BJ (cell line): ENCODE results near the gene FNDC11. TPM values are rescaled to one million over a fixed set of nuclear protein-coding genes. Genes with fewer than 3 reads are reported as not detected.

Experiments
- CTCF ChIA-PET: fragments of 350-600 bp; formaldehyde crosslinking; extraction: SDS; loops from one replicate; lab custom pipeline; 2021; ENCODE audit warnings: antibody characterized with exemption, inconsistent platforms; lab: Yijun Ruan, JAX
- POLR2A ChIA-PET: fragments of 300-600 bp; sonication (Branson Sonifier 250); formaldehyde crosslinking; extraction: SDS; loops from one replicate; lab custom pipeline; 2021; ENCODE audit warnings: antibody characterized with exemption; lab: Charles Lee
- DNase-seq: peaks from one replicate; pipeline ENCODE4 v3.0.0-alpha.2; 2011; ENCODE audit warnings: low read depth
- H3K27me3 ChIP-seq: 2 replicates; pipeline ENCODE4 v1.6.0; 2011; ENCODE audit warnings: low read length; ENCODE audit not compliant: control insufficient read depth, insufficient read depth
- H3K36me3 ChIP-seq: 2 replicates; pipeline ENCODE4 v1.5.1; 2011; ENCODE audit warnings: low read length; ENCODE audit not compliant: control insufficient read depth, insufficient read depth
- H3K4me3 ChIP-seq: 2 replicates; pipeline ENCODE4 v1.5.1; 2011; ENCODE audit warnings: low read depth, mild to moderate bottlenecking, control low read depth, low read length
- polyA plus RNA-seq: library from polyadenylated mRNA; depleted of rRNA; stranded (reverse); fragments of >200 nt; gene quantifications from 2 replicates; pipeline ENCODE4 v1.2.3, GENCODE V29; 2011
- TF ChIP-seq, protein P1 (sequence below): IDR thresholded peaks from 2 replicates; pipeline ENCODE4 v1.5.1; 2011; ENCODE audit warnings: low read depth, mild to moderate bottlenecking, control low read depth, inconsistent platforms, low read length, moderate library complexity; ENCODE audit not compliant: insufficient read depth

Gene FNDC11
- polyA plus RNA-seq, 1 experiment: 0.76 TPM

- H3K36me3 ChIP-seq: peaks cover 22% of the 10 kb centered on the region
- TF ChIP-seq, protein P1, sequence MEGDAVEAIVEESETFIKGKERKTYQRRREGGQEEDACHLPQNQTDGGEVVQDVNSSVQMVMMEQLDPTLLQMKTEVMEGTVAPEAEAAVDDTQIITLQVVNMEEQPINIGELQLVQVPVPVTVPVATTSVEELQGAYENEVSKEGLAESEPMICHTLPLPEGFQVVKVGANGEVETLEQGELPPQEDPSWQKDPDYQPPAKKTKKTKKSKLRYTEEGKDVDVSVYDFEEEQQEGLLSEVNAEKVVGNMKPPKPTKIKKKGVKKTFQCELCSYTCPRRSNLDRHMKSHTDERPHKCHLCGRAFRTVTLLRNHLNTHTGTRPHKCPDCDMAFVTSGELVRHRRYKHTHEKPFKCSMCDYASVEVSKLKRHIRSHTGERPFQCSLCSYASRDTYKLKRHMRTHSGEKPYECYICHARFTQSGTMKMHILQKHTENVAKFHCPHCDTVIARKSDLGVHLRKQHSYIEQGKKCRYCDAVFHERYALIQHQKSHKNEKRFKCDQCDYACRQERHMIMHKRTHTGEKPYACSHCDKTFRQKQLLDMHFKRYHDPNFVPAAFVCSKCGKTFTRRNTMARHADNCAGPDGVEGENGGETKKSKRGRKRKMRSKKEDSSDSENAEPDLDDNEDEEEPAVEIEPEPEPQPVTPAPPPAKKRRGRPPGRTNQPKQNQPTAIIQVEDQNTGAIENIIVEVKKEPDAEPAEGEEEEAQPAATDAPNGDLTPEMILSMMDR: no peak
- H3K4me3 ChIP-seq: no peak overlapping the region
- ChIA-PET CTCF (no interaction called here), POLR2A (no interaction called here)
- no peaks in the 10 kb centered on the region for H3K27me3 ChIP-seq
- DNase-seq: no peak
These were observed 36.5 kb downstream of the FNDC11 start for GRCh38 chr20:63590218-63591146.

DNA sequence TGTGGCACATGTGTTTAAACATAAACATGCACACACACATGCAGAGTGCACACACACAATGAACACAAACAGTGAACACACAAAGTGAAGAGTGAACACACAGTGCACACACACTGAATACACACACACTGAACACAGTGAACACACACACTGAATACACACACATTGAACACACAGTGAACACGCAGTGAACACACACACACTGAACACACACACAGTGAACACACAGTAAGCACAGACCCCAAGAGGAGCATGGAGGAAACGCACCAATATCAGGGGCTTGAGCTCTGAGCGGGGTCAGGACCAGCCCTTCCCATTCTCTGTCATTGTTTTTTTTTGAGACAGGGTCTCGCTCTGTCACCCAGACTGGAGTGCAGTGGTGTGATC, 37.2 kb downstream of the FNDC11 start:
- CTCF ChIA-PET: no interaction called here
- DNase-seq: no peak
- peaks cover 26% of the 10 kb centered on the region for H3K36me3 ChIP-seq
- H3K27me3 ChIP-seq: no peaks in the 10 kb centered on the region
- TF ChIP-seq, protein P1: no peak
- H3K4me3 ChIP-seq: no peak overlapping the region
- POLR2A ChIA-PET: no interaction called here

DNA sequence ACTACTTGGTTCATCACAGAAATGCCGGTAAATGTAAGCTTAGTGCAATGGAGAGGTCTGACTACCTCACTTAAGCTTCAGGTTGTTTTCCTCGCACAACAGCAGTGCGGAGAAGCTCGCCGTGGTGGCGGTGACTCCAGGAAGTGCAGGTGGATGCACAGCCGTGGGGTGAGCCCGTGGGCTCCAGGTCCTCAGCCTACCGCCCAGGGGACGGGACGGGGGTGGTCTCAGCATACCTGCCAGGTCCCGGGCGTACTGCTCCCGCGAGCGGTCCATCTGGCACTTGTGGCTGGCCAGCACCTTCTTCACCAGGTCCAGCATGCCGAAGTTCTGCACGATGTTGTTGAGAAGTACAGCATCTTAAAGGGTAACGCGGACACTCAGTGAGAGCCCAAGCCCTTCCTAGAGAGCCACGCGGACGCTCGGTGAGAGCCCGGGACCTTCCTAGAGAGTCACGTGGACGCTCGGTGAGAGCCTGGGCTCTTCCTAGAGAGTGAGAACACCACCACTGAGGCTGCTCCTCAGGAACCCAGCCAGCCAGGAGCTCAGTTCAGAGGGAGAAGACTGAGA, 37.9 kb downstream of the FNDC11 start:
- POLR2A ChIA-PET: no interaction called here
- CTCF ChIA-PET: interaction anchor here (0.6 kb wide), 1 partner anchor 192 kb away, joined by 3 read pairs; no protein-coding TSS in a partner anchor

DNA sequence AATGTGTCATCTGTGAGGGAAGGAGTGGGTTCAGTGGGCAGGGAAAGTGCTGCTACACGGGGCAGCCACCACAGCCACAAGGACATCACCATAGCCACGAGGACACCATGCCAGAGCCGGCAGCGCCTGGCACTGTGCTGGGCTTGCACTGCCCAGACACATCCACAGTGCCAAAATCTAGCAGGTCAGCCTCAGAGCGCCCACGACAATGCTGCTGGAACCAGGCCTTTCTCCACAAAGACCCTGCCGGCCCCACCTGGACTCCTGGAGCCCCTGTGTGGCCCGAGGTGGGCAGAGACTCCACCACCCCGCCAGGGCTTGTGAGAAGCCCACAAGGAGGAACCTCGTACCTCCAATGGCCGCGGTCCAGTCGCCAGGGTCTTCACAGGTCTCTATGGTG, 38.7 kb downstream of the FNDC11 start:
- DNase-seq: no peak
- CTCF ChIA-PET: interaction anchor here (0.6 kb wide), 1 partner anchor 192 kb away, joined by 3 read pairs; no protein-coding TSS in a partner anchor
- peaks cover 28% of the 10 kb centered on the region for H3K36me3 ChIP-seq
- H3K4me3 ChIP-seq: no peak overlapping the region
- H3K27me3 ChIP-seq: no peaks in the 10 kb centered on the region
- POLR2A ChIA-PET: no interaction called here
- TF ChIP-seq, protein P1: no peak

More for the DNA sequence above, 37.9 kb downstream of the FNDC11 start:
- peaks cover 27% of the 10 kb centered on the region for H3K36me3 ChIP-seq
- no peak overlapping the region for H3K4me3 ChIP-seq
- H3K27me3 ChIP-seq: no peaks in the 10 kb centered on the region
- no peak for DNase-seq
- TF ChIP-seq, protein P1: no peak

GRCh38 chr20:63594043-63594561, 40.1 kb downstream of the FNDC11 start:
- ChIA-PET POLR2A (no interaction called here), CTCF (interaction anchor here (1.0 kb wide), 1 partner anchor 23 kb away, joined by 5 read pairs; no protein-coding TSS in a partner anchor)
- DNase-seq: peak; percentile 31
- TF ChIP-seq, protein P1: no peak
- no peak overlapping the region for H3K4me3 ChIP-seq
- peaks cover 31% of the 10 kb centered on the region for H3K36me3 ChIP-seq
- no peaks in the 10 kb centered on the region for H3K27me3 ChIP-seq
